GM23338 (cell line): ENCODE data around the gene DDI2. TPM values are rescaled to one million over a fixed set of nuclear protein-coding genes. Genes with fewer than 3 reads are reported as not detected.

Experiments
- CREB1 ChIP-seq: fragments of 250-450 bp; sonication (Bioruptor Pico); IDR thresholded peaks from 2 replicates; pipeline ENCODE4 v1.5.0; 2020; ENCODE audit warnings: low read depth, mild to moderate bottlenecking, moderate library complexity
- CTCF ChIP-seq, 2 experiments: fragments of 200-600 bp in 1 of 2; sonication (generic) in 1 of 2; conservative IDR thresholded peaks; 2 replicates each; pipeline versions ENCODE4 v1.5.1 to v1.6.1; 2016 to 2017; ENCODE audit warnings: antibody characterized with exemption in 2 of 2, low read depth in 2 of 2, mild to moderate bottlenecking in 2 of 2, moderate library complexity in 1 of 2
- EZH2phosphoT487 ChIP-seq: fragments of 200-600 bp; sonication (generic); IDR thresholded peaks from one replicate; pipeline ENCODE4 v1.8.1; 2018; ENCODE audit warnings: antibody characterized with exemption; ENCODE audit not compliant: unreplicated experiment
- JUNB ChIP-seq: IDR thresholded peaks from one replicate; pipeline ENCODE4 v1.6.1; 2016; ENCODE audit warnings: antibody characterized with exemption; ENCODE audit not compliant: unreplicated experiment
- NANOG ChIP-seq: IDR thresholded peaks from 2 replicates; pipeline ENCODE4 v1.6.1; 2016; ENCODE audit warnings: antibody characterized with exemption, borderline replicate concordance
- POLR2AphosphoS5 ChIP-seq: IDR thresholded peaks from 2 replicates; pipeline ENCODE4 v1.6.1; 2016; ENCODE audit warnings: antibody characterized with exemption, low read depth
- ZNF331 ChIP-seq: fragments of 250-450 bp; sonication (Bioruptor Pico); IDR thresholded peaks from 2 replicates; pipeline ENCODE4 v1.5.0; 2020; ENCODE audit warnings: low read depth, mild to moderate bottlenecking, moderate library complexity
- ZNF462 ChIP-seq: fragments of 250-450 bp; sonication (Bioruptor Pico); IDR thresholded peaks from 2 replicates; pipeline ENCODE4 v1.5.0; 2020; ENCODE audit warnings: mild to moderate bottlenecking, moderate library complexity
- polyA plus RNA-seq: library from polyadenylated mRNA; unstranded; fragments of >200 nt; fragmentation: Nextera tagmentation; extraction: Ambion mirVana; gene quantifications from 2 replicates; pipeline ENCODE4 v1.2.1, GENCODE V29; 2016
- total RNA-seq: library from RNA; depleted of rRNA; stranded (reverse); fragments of >200 nt; shearing (Covaris generic); gene quantifications from 2 replicates; pipeline ENCODE4 v1.2.3, GENCODE V29; 2014
- TF ChIP-seq, protein P1 (sequence below): IDR thresholded peaks from 2 replicates; pipeline ENCODE4 v1.6.1; 2016; ENCODE audit warnings: antibody characterized with exemption

Gene DDI2
- total and polyA plus RNA-seq, 2 experiments from 2014 or later = 8.0 to 43.3 TPM

DNA sequence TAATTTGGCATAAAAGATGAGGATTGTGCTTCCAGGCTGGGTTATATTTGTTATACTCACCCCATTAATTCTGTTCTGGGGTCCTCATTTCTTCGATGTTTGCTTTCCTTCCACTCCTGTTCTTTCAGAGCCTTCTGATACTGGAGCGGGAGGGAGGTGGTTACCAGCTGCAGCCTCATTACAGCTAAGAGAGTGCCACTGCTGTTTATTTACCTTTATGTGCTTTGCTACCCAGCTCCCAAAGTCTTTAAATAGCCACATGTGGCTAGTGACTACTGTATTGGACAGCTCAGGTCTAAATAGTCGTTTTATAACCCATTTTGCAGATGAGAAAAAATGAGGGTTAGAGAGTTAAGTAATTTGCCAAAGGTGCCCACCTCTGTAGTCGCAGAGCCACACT lies 92.0 kb downstream of the DDI2 start (continued):
- TF ChIP-seq ZNF462 (CRISPR knock-in tag) (no peak), POLR2AphosphoS5 (no peak), CTCF (conservative IDR thresholded peaks at IDR 0.05; ENCODE audit: low read depth in 2 of 2) (no peak), ZNF331 (no peak), CREB1 (CRISPR knock-in tag) (no peak), JUNB (no peak), EZH2phosphoT487 (no peak), NANOG (no peak)
- TF ChIP-seq, protein P1, sequence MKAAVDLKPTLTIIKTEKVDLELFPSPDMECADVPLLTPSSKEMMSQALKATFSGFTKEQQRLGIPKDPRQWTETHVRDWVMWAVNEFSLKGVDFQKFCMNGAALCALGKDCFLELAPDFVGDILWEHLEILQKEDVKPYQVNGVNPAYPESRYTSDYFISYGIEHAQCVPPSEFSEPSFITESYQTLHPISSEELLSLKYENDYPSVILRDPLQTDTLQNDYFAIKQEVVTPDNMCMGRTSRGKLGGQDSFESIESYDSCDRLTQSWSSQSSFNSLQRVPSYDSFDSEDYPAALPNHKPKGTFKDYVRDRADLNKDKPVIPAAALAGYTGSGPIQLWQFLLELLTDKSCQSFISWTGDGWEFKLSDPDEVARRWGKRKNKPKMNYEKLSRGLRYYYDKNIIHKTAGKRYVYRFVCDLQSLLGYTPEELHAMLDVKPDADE = no peak
